Left kidney (tissue), 2 donors: ENCODE results near the gene CSPG5. TPM values are rescaled to one million over a fixed set of nuclear protein-coding genes. Genes with fewer than 3 reads are reported as not detected.

ENCODE experiments used
- DNase-seq: peaks from one replicate; pipeline ENCODE4 v3.0.0-alpha.2; 2013
- polyA plus RNA-seq: library from polyadenylated mRNA; unstranded; fragments of 120-200 nt; gene quantifications from one replicate; pipeline ENCODE4 v1.2.1, GENCODE V29; 2013; ENCODE audit not compliant: insufficient read length

CSPG5 gene
- polyA plus RNA-seq, 1 donor, result 1.2 TPM

DNA sequence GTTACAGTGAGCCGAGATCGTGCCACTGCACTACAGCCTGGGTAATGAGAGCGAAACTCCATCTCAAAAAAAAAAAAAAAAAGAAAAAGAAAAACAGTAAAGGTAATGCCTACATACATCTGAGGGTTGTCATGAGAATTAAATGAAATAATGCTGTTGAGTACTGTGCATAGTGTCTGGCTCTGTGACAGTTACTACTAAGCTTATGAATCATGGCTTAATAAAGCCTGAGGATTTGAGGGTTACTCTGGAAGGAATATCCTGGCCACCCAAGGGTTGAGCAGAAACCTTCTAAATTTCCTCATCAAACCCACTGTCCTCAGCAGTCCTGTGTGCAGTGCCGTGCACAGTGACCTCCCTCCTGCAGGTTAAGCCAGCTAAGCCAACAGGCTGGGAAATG is 38.4 kb downstream of the CSPG5 start:
- no peak for DNase-seq

DNA sequence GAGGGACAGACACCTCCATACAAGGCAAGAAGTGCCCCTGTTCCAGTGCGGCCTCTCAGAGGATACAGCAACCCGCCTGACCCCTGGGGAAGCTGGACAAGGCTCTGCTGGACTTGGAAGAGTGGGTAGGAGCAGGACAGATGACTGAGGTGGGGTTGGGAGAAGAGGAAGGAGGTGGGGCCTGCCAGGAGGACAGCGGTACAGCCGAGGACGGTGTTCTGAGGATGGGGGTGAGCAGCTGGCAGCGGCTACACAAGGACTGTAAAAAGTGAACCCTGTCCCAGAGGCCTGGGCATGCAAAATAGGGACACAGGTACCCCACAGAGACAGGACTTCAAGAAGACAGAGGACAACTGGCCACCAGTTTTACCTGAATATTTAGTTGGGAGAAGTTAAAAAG is 41.7 kb downstream of the CSPG5 start:
- no peak for DNase-seq

DNA sequence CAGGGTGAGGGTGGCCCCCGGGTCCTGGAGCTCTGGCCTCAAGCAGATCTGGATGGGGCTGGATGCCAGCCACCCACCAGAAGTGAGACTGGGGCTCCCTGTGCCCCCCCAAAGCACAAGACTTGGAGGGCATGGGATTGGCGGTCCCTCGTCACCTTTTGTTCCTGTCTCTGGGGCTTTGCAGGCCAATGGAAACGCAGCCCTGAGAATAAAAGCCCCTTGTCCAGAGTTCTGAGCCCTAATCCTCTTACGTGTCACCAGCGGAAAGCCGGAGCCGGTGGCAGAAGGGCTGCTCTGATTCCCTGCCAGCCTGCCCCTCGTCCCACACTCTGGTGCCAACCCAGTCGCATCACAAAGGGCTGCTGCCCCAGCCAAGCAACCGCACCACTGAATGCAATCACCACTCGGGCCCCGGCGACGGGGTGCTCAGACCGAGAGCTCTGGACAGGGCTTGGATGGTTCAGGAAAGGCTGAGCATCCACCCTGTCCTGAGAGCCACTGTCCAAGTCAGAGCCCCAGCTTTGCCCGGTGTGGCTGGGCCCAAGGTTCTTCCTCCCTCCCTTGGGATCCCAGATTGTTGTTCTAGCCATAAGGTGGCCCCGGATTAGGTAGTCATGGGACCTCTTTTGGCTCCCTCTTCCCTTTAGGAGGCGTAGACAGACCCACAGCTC is 42.3 kb downstream of the CSPG5 start:
- DNase-seq, result no peak

DNA sequence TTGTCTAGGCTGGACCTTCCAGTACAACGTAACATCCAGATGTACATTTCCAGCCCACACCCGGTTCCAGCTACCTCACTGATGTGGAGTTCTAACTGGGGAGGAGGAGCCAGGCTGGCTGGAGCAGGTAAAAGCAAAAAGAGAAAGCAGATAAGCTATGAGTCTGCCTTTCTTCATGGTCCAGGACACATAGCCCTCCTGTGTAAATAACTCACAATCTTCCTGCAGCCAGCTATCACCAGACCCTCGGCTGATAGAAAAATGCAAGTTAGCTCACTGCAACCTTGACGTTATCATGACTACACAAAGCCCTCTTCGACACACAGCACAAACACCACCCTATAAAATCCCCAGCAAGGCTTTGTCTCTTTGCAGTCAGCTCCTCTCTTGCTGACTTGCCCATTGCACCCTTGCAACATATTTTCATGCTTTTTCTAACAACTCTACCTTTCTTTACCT is 44.6 kb downstream of the CSPG5 start:
- no peak for DNase-seq

GRCh38 chr3:47533481-47533880 is 45.2 kb downstream of the CSPG5 start:
- DNase-seq, result no peak

GRCh38 chr3:47527952-47528725 is 50.5 kb downstream of the CSPG5 start:
- no peak for DNase-seq

DNA sequence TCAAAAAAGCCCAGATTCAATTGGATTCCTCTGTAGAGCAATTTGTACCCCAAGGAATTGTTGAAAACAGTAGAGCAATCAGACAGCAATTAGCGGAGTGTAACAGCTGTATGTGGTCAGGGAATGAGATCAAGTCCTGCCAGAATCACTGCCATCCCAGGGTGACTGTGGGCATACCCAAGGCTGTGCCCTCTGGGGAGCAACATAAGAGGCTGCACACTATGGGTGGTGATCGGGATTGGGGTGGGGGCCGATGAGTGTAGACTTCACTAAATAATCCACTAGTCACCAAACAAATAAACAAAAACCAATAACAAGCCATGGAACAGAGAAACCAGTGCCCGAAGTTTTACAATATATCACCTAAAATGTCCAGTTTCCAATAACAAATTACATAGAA is 53.0 kb downstream of the CSPG5 start:
- no peak for DNase-seq

GRCh38 chr3:47523310-47524073 is 55.2 kb downstream of the CSPG5 start:
- no peak for DNase-seq

GRCh38 chr3:47522082-47522987 is 56.3 kb downstream of the CSPG5 start:
- DNase-seq, result peak; percentile 87

- DNase-seq, result no peak
These were observed 57.9 kb downstream of the CSPG5 start for GRCh38 chr3:47520756-47521155.

DNA sequence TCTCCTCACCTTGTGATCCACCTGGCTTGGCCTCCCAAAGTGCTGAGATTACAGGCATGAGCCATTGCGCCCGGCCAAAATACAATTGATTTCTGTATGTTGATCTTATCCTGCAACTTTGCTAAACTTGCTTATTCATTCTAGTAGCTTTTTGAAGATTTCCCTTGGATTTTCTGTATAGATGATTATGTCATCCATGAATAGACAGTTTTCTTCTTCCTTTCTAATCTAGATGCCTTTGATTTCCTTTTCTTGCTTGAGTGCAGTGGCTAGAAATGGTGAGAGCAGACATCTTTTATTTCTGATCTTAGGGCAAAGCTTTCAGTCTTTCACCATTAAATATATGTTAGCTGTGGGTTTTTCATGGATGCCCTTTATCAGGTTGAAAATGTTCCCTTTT is 60.7 kb downstream of the CSPG5 start:
- no peak for DNase-seq

GRCh38 chr3:47515864-47516319 is 62.8 kb downstream of the CSPG5 start:
- DNase-seq, result peak; percentile 36

GRCh38 chr3:47515100-47515499 is 63.6 kb downstream of the CSPG5 start:
- DNase-seq, result no peak

DNA sequence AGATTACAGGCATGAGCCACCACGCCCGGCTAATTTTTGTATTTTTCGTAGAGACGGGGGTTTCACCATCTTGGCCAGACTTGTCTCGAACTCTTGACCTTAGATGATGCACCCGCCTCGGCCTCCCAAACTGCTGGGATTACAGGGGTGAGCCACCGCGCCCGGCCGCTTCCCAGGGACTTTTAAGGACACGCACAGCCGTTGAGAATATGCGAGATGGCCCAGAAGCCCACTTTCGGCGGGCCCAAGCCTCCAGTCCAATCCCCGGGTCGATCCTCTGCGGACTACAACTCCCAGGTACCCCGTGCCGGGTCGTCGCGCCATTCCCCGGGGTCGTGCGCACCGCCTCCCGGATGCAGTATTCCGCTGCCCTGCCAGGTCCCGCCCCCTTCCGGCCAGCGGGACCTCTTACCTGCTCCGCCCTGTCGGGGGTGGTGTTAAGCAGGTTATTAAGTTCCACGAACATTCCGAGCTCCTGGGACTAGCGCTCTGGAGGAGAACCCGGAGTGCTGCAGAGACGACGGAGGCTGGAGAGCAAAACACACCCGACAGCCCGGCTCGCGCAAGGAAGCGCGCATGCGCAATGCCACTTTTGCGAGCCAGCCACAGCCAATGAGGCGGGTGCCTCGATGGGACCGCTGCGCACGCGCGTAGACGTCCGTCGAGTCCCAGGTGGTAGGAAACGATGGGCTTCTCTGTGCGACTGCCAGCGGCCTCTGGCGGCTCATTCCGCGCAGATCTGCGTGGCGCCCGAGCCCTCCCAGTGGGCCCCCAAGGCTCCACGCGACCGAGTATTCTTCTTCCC is 65.3 kb downstream of the CSPG5 start, which contains the start of gene ELP6:
TSS of gene ELP6 (minus strand) at position 588 of the 805 bp plus-strand sequence. CDS start at position 466, 122 bp downstream.
- peak; percentile 96 for DNase-seq

- DNase-seq, result peak; percentile 31
These were observed 66.1 kb downstream of the CSPG5 start for GRCh38 chr3:47512416-47513124.
